Right ventricle myocardium inferior (tissue), 1 donor: ENCODE measurements around the gene GOT2. TPM values are rescaled to one million over a fixed set of nuclear protein-coding genes. Genes with fewer than 3 reads are reported as not detected.
"Not testable (repeated sequence)": the region's sequence is repeated elsewhere in the genome, so short reads cannot be mapped to it uniquely, and the experiment has no call there.

Experiments
- ATAC-seq: fragments of 200-7000 bp; cut with Tn5 transposase; one replicate; pipeline ENCODE4 v1.9.1; 2020; ENCODE audit warnings: mild to moderate bottlenecking, moderate library complexity
- DNase-seq: peaks from one replicate; pipeline ENCODE4 v3.0.0; 2021; ENCODE audit errors: missing footprints
- intact Hi-C: fragments of 100-400 bp; cut with DNase I; formaldehyde crosslinking; loops from one replicate; pipeline ENCODE4 v1.11.0; 2022
- total RNA-seq: library from RNA; stranded (reverse); fragmentation: NEBNext Ultra II Directional; extraction: Animal tissue kit (Norgen Biotek cat#: 25700); gene quantifications from one replicate; pipeline ENCODE4 v1.2.1, GENCODE V29; 2021
- donor health status: DM: no; HTN: yes; CAD: no; lungs with severe emphysema.

GOT2 gene
- total RNA-seq, 1 donor from 2014 or later: 524 TPM

- ATAC-seq (peak; percentile 33), DNase-seq (no peak)
- intact Hi-C loops: no loop called here
Measured at GRCh38 chr16:58727796-58728568, 6.1 kb downstream of the GOT2 start.

DNA sequence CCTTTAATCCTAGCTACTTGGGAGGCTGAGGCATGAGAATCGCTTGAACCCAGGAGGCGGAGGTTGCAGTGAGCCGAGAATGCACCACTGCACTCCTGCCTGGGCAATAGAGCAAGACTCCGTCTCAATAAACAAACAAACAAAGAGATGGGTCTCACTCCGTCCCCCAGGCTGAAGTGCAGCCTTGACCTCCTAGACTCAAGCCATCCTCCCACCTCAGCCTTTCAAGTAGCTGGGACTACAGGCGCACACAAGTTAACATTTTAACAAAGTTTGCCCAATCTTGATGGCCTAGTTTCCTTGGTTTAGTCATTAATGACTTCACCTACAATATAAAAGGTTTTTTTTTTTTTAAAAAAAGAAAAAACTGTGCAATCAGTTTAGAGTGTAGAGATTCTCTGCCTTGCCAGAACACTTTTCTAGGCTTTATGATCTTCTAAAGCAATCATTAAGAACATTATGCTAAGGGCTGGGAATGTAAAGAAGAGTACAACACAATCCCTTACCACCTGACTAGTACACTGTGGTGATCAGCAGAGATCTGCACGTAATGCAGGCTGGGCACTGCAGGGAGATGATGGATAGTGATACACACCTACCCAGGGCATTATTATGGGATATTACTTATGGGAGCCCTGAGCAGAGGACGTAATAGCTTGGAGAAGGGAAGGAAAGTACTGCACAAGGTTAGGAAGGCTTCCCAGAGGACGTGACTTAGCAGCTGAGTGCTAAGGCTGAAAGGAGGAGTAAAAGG is 6.9 kb downstream of the GOT2 start:
- DNase-seq (no peak), ATAC-seq (peak; percentile 11)
- intact Hi-C loops: no loop called here

DNA sequence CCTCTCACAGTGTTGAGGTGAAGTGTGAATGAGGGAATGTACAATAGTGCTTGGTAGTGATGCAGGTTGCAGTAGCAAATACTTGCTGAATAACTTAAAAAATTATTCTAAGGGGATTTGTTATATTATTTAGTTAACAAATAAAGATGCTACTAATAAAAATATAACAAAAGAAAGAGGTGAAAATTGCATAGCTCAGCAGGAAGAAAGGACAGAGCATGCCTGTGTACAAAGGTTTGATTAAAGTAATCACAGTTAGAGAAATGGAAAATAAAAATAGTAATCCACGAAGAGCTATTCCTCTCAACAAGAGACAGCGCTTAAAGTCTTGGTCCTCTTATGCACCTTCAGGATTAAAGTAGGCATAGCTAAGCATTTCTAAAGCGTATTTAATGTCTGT is 11.0 kb downstream of the GOT2 start:
- ATAC-seq (no peak), DNase-seq (no peak)
- intact Hi-C loops: no loop called here

GRCh38 chr16:58717994-58718393 is 16.1 kb downstream of the GOT2 start:
- DNase-seq (no peak), ATAC-seq (no peak)
- intact Hi-C loops: no loop called here

DNA sequence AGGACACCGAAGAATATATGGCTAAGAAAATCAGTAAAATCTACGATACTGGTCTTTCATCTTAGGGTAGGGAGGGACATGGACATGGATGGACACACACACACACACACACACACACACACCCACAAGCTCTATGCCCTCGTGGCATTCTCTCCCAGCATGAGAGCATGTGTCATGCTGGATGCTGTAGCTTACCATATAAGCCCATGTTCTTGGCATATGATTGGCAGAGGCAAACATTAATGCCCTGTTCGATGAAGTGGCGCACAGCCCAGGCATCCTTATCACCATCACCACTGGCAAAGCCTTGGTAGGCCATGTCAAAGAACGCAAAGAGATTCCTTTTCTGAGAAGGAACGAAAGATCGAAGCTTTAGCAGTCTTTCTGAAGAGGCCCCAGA is 17.6 kb downstream of the GOT2 start:
- no peak for DNase-seq
- ATAC-seq: no peak

GRCh38 chr16:58713742-58714141 is 20.4 kb downstream of the GOT2 start:
- ATAC-seq (no peak), DNase-seq (no peak)
- intact Hi-C loops: no loop called here

More for the DNA sequence above, 17.6 kb downstream of the GOT2 start:
- intact Hi-C loops: no loop called here

GRCh38 chr16:58709333-58709732 is 24.8 kb downstream of the GOT2 start:
- intact Hi-C loops: no loop called here
- DNase-seq (no peak), ATAC-seq (no peak)

- ATAC-seq: no peak
- intact Hi-C loops: no loop called here
- DNase-seq: no peak
Measured at GRCh38 chr16:58699151-58699550, 35.0 kb downstream of the GOT2 start.

DNA sequence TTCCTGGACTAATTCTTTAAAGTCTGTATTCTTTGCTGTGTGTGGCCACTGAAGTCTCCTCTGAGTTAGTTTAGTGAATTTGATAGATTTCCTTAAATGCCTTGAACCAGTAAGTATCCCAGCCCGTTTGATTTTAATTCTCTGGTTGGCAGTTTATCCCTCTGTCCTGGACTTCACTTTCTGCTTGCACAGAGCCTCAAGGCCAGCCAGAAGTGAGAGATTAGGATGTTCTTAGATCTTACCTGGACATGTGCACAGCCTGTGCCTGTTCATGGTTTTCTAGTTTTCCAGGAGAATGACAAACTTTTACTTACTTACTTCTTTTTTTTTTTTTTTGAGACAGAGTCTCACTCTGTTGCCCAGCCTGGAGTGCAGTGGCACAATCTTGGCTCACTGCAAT is 38.7 kb downstream of the GOT2 start:
- intact Hi-C loops: no loop called here
- DNase-seq: no peak
- no peak for ATAC-seq

DNA sequence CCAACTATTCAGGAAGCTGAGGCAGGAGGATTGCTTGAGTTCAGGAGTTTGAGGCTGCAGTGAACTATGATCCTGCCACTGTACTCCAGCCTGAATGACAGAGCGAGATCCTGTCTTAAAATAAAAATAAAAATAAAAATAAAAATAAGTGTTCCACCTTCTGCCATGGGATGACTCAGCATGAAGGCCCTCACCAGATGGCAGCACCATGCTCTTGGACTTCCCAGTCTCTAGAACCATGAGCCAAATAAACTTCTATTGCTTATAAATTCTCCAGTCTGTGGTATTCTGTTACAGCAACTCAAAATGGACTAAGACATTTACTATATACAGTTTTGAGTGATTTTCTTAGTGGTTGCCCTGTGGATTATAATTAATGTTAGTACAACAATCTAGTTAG is 41.7 kb downstream of the GOT2 start:
- DNase-seq (no peak), ATAC-seq (no peak)
- intact Hi-C loops: no loop called here

GRCh38 chr16:58686985-58687706 is 47.0 kb downstream of the GOT2 start:
- ATAC-seq, DNase-seq, intact Hi-C loops: not testable (repeated sequence)

DNA sequence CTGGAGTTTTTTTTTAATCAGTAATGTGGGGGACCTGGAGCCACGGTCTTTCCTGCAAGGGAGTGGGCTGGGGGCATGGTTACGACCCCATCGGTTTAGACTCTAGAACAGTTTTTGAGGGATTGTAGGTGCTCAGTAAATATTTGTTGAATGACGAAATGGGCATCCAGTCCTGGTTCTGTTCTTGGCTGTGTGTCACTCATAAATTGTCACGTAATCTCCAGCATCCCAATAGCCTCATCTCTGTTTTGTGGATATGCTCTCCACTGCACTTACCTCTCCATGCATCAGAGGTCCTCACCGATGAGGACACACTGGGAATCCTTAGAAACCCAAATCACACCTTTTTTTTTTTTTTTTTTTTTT is 49.0 kb downstream of the GOT2 start:
- DNase-seq (no peak), ATAC-seq (no peak)
- intact Hi-C loops: no loop called here

DNA sequence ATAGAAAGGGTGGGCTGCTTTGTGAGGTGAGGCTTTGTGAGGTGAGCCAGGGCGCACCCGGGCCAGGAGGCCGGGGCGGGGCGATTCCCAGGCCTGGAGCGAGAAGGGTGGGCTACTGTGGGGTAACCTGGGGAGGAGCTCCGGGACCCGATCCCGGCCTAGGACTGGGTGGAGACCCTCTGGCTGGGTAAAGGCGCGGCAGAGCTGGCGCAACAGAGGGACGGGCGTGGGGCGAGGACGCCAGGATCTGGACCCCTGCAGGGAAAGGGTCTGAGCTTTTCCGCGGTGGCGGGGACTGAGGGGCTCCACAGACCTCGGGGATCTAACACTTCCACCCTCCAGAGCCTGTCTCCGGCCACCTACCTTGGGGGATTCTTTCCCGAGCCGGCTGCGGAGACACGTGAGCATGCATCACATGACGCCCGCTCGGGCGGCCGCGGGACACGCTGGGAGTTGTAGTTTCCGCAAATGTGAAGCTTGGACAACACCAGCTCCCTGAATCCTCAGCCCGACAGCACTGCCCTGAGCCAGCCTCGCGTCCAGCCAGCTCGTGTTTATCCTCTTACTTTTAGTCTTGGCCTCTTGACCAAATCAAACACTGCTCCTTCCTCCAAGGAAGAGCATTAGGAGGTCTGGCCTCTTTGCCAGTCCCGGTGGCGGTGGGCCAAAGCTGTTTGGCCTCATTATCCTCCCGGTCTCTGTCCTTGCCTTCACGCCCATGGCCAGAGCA is 49.6 kb downstream of the GOT2 start, which contains the start of gene SLC38A7:
TSS of gene SLC38A7 (minus strand) at position 417 of the 730 bp plus-strand sequence. CDS start 4,644 bp downstream, outside the sequence.
- peak; percentile 93 for ATAC-seq
- intact Hi-C loops: loop anchor here (5.0 kb wide), 1 partner anchor 48 kb away; the partner anchor contains the start of gene GOT2
- peak; percentile 94 for DNase-seq

DNA sequence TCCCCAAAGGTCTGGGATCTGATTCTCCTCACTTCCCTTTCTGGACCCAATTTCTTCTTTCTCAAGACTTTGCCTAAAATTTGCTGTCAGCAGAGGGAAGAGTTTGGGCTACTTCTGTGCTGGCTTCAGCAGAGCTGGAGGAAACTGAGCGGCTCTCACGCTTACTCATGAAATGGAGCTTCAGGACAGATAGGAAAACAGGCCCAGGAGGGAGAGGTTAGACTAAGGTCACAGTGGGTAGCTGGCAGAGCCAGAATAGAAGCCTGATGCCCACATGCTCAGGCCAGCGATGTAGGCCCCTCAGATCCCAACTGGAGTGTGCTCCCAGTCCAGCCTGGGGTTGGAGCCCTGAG is 50.1 kb downstream of the GOT2 start:
- ATAC-seq: peak; percentile 78
- DNase-seq: no peak
- intact Hi-C loops: loop anchor here (5.0 kb wide), 1 partner anchor 48 kb away; the partner anchor contains the start of gene GOT2

DNA sequence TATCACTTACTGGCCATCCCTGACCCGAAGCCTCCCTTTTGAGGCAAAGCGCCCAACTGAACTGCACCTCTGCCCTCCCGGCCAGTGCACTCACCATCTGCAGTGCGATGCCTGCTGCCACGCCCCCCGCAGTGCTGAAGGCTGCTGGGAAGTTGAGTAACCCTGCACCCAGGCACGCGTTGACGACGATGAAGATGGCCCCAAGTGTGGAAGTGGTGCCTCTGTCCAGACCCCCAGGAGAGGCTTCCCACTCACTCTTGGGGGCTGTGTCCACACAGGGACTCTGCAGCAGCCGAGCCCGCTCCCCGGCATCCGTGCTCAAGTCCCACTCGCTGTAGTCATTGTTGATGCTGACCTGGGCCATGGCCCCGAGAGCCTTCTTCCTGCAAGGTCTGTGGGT is 54.4 kb downstream of the GOT2 start:
- DNase-seq: no peak
- intact Hi-C loops: loop anchor here (5.0 kb wide), 1 partner anchor 53 kb away; the partner anchor contains the start of gene GOT2
- no peak for ATAC-seq

DNA sequence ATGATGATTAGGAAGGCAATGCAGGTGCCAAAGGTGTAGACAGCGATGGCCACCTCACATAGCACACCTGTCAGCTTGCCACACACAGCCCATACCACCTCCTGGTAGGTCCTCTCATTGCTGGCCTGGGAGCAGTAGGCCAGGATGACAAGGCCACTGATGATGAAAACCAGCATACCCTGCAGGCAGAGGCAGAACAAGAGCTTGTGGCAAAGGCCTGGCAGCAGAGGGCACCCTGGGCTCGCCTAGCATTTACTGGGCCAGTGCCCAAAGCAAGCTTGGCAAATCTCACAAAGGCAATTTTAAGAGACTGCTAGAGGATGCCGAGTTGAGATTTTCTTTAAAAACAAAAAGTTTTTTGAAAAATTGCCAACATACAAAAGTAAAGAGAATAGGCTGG is 55.4 kb downstream of the GOT2 start:
- intact Hi-C loops: no loop called here
- DNase-seq (no peak), ATAC-seq (peak; percentile 58)

- intact Hi-C loops: no loop called here
- ATAC-seq (no peak), DNase-seq (no peak)
Measured at GRCh38 chr16:58678269-58678668, 55.8 kb downstream of the GOT2 start.

DNA sequence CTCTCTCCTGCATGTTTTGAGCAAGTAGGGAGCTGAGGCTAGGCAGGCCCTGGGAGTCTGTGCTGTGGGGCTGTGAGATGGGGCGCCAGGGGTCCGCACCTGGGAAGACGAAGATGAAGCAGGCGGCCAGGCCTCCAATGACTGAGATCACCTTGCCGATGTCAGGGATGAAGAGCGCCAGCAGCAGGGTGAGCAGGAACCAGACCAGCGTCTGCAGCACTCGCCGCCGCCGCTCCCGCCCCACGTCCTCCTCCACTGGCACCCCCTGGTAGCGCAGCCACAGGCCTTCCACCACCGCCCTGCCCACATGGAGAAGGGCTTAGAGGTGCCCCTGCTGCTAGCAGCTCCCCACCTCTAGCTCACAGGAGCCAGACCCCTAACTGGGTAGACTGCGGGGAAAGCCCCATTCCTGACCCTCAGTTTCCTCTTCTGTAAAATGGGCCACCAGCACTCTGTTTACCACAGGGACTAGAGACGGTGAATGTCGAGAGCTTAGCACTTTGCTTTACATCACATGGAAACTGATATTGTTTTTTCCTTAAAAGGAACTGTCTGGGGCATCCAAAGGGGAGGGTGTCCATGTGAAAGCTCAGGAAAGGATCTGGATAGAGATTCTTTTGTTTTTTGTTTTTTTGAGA is 63.1 kb downstream of the GOT2 start:
- DNase-seq (no peak), ATAC-seq (no peak)
- intact Hi-C loops: no loop called here
